PC-9 (cell line): Measurements from ENCODE around the gene TMEM132D.

Experiments
- CTCF ChIP-seq: fragments of 200-600 bp; sonication (generic); conservative IDR thresholded peaks from 2 replicates; pipeline ENCODE4 v1.6.1; 2017; ENCODE audit warnings: mixed run types, antibody characterized with exemption, mild to moderate bottlenecking, moderate library complexity
- EZH2 ChIP-seq: fragments of 200-600 bp; sonication (generic); IDR thresholded peaks from 2 replicates; pipeline ENCODE4 v1.8.0; 2017; ENCODE audit warnings: antibody characterized with exemption, low read depth

- TF ChIP-seq EZH2 (no peak), CTCF (no peak)
Observed at GRCh38 chr12:129821964-129822363, 81.9 kb downstream of the TMEM132D start.
